ENCODE measurements around the gene NTM. TPM values are rescaled to one million over a fixed set of nuclear protein-coding genes. Genes with fewer than 3 reads are reported as not detected.

NTM gene
- total RNA-seq, 1 experiment from 2014 or later: not detected

GRCh38 chr11:132026746-132027145 lies 656.3 kb downstream of the NTM start:
- CTCF ChIA-PET: no interaction called here

More at GRCh38 chr11:132026746-132027145, 656.3 kb downstream of the NTM start:
- Histone ChIP-seq H3K27me3 (ENCODE audit: insufficient read depth, low read length) (no peaks in the 10 kb centered on the region), H4K20me1 (ENCODE audit: insufficient read depth) (no peaks in the 10 kb centered on the region), H3K36me3 (ENCODE audit: control insufficient read depth in 1 of 2, insufficient read depth in 2 of 2, low read length in 2 of 2) (no peaks in the 10 kb centered on the region), H3K9me3 (ENCODE audit: control insufficient read depth in 1 of 2, insufficient read depth in 1 of 2, low read depth in 1 of 2, low read length in 2 of 2) (peaks cover 0 to 25% of the 10 kb centered on the region in 2 experiments; a peak in 1 of 4 replicates), H2AFZ (ENCODE audit: low read depth, low read length, poor library complexity, severe bottlenecking) (no peak overlapping the region), H3K4me1 (ENCODE audit: control insufficient read depth in 1 of 2, insufficient read depth in 2 of 2, low read length in 2 of 2) (no peaks in the 10 kb centered on the region), H3K9ac (ENCODE audit: low read length) (no peak overlapping the region), H3K4me2 (ENCODE audit: low read length) (no peak overlapping the region), H3K79me2 (ENCODE audit: insufficient read depth, low read length) (no peaks in the 10 kb centered on the region), H3K9me2 (ENCODE audit: insufficient read depth) (no peaks in the 10 kb centered on the region), H3K27ac (ENCODE audit: low read depth, low read length) (no peak overlapping the region), H3K4me3 (replicated peaks in 1 of 2; ENCODE audit: low read depth in 1 of 2, low read length in 2 of 2) (no peak overlapping the region)
- POLR2A ChIA-PET: no interaction called here
- BruUV-seq (replicated peaks): no TSS peak
- DNase-seq (ENCODE audit: low read depth, low spot score) (no peak), ATAC-seq (no peak)
- RAD21 ChIA-PET (ENCODE audit: low non-redundant PET in 1 of 2, low total read pairs in 2 of 2, uncharacterized antibody in 2 of 2, unreplicated experiment in 2 of 2): no interaction called here
- intact Hi-C loops (cut with micrococcal nuclease): no loop called here
- TF ChIP-seq TCF7L2 (IDR thresholded peaks at IDR 0.05; ENCODE audit: borderline replicate concordance, extremely low read depth, insufficient read depth, insufficient read length): no peak
- TF ChIP-seq CTCF (IDR thresholded peaks at IDR 0.05 in 2 of 3, conservative IDR thresholded peaks at IDR 0.05 in 1 of 3; ENCODE audit: borderline replicate concordance in 1 of 3, insufficient read depth in 1 of 3, low read depth in 2 of 3, low read length in 2 of 3): no peak

All from HCT116 (cell line).